ENCODE measurements around the gene CFAP141. TPM values are rescaled to one million over a fixed set of nuclear protein-coding genes. Genes with fewer than 3 reads are reported as not detected.
A peak's percentile ranks its signal among the peaks of the same experiment; 100 is the strongest.

Gene CFAP141
- total and polyA plus RNA-seq, 2 of the 13 experiments (the other 11 are each of a cell fraction or from before 2014, with no cell fraction given), result not detected

DNA sequence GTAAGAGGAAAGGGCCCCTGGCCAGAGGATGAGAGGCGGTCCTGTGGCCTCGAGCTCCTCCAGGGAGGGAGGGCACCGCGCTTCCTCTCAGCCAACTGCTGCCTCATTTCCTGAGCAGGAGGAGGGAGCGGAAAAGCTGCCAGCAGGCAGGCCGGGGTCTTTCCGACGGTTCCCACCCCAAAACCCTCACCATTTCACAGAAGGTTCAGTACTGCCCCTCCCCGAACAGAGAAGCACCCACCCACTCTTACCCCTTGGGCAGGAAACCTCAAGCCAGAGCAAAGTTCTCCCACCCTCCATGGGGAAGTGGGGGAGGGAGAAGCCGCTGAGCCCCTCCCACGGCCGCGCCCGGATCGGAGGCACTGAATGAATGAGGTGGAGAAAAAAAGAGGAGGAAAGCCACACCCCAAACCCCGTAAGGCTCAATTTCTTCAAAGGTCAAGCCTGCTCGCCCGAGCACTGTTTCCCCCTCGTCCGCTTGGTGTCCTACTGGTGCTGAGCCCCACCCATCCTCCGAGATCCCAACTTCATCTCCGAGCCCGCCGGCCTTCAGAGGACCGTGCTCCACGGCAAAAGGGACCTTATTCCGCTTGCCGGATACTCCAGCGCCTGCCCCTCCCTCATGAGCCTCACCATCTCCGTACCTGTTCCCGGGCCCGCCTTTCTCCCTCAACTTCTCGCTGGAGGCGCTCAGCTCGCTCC, 23.6 kb downstream of the CFAP141 start (continued):
- TF ChIP-seq GATAD1 (CRISPR knock-in tag; IDR thresholded peaks at IDR 0.05) (no peak), KLF11 (CRISPR knock-in tag; IDR thresholded peaks at IDR 0.05) (no peak), ZBTB20 (CRISPR knock-in tag; IDR thresholded peaks at IDR 0.05; ENCODE audit: borderline replicate concordance, low read depth) (peak; percentile 10; the same call in 1 of the 2 replicates), HIVEP1 (CRISPR knock-in tag; IDR thresholded peaks at IDR 0.05) (no peak), SIX1 (CRISPR knock-in tag; IDR thresholded peaks at IDR 0.05; ENCODE audit: borderline replicate concordance) (no peak), NR2C2 (CRISPR knock-in tag; IDR thresholded peaks at IDR 0.05; ENCODE audit: borderline replicate concordance) (no peak), SUZ12 (IDR thresholded peaks at IDR 0.05; ENCODE audit: low read depth, low read length) (no peak), ZNF441 (CRISPR knock-in tag; IDR thresholded peaks at IDR 0.05; ENCODE audit: borderline replicate concordance) (peak; percentile 49; the same call in 1 of the 2 replicates), MLXIP (CRISPR knock-in tag; IDR thresholded peaks at IDR 0.05; ENCODE audit: borderline replicate concordance) (no peak; the same call in 1 of the 2 replicates), SNAI1 (CRISPR knock-in tag; IDR thresholded peaks at IDR 0.05; ENCODE audit: borderline replicate concordance) (0 out of 2 replicates have a peak, but pooled peaks have one; percentile 27), ZNF558 (CRISPR knock-in tag; IDR thresholded peaks at IDR 0.05; ENCODE audit: borderline replicate concordance) (no peak; the same call in 1 of the 2 replicates), FOXC1 (CRISPR knock-in tag; IDR thresholded peaks at IDR 0.05; ENCODE audit: borderline replicate concordance) (peak; percentile 1; the same call in 1 of the 2 replicates), ZNF773 (CRISPR knock-in tag; IDR thresholded peaks at IDR 0.05; ENCODE audit: borderline replicate concordance) (no peak), RBAK (CRISPR knock-in tag; IDR thresholded peaks at IDR 0.05) (peak; percentile 63; the same call in 1 of the 2 replicates), ZNF615 (CRISPR knock-in tag; IDR thresholded peaks at IDR 0.05; ENCODE audit: borderline replicate concordance) (no peak), GFI1 (CRISPR knock-in tag; IDR thresholded peaks at IDR 0.05; ENCODE audit: borderline replicate concordance) (no peak; the same call in 1 of the 2 replicates), SMARCE1 (IDR thresholded peaks at IDR 0.05; ENCODE audit: borderline replicate concordance) (no peak), SIN3A (IDR thresholded peaks at IDR 0.05; ENCODE audit: borderline replicate concordance, low read depth, low read length) (no peak), SMAD9 (CRISPR knock-in tag; IDR thresholded peaks at IDR 0.05) (no peak), KDM3A (CRISPR knock-in tag; IDR thresholded peaks at IDR 0.05; ENCODE audit: low read depth) (no peak)
- TF ChIP-seq, protein P1, sequence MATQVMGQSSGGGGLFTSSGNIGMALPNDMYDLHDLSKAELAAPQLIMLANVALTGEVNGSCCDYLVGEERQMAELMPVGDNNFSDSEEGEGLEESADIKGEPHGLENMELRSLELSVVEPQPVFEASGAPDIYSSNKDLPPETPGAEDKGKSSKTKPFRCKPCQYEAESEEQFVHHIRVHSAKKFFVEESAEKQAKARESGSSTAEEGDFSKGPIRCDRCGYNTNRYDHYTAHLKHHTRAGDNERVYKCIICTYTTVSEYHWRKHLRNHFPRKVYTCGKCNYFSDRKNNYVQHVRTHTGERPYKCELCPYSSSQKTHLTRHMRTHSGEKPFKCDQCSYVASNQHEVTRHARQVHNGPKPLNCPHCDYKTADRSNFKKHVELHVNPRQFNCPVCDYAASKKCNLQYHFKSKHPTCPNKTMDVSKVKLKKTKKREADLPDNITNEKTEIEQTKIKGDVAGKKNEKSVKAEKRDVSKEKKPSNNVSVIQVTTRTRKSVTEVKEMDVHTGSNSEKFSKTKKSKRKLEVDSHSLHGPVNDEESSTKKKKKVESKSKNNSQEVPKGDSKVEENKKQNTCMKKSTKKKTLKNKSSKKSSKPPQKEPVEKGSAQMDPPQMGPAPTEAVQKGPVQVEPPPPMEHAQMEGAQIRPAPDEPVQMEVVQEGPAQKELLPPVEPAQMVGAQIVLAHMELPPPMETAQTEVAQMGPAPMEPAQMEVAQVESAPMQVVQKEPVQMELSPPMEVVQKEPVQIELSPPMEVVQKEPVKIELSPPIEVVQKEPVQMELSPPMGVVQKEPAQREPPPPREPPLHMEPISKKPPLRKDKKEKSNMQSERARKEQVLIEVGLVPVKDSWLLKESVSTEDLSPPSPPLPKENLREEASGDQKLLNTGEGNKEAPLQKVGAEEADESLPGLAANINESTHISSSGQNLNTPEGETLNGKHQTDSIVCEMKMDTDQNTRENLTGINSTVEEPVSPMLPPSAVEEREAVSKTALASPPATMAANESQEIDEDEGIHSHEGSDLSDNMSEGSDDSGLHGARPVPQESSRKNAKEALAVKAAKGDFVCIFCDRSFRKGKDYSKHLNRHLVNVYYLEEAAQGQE (IDR thresholded peaks at IDR 0.05; ENCODE audit: borderline replicate concordance in 1 of 2, low read depth in 1 of 2, low read length in 2 of 2), result no peak

Data from HepG2 (cell line).